Keratinocyte (primary cell): ENCODE results near the gene GM2A.

Source experiments
- CTCF ChIP-seq, 3 experiments: IDR thresholded peaks in 1 of 3; conservative IDR thresholded peaks in 1 of 3; optimal IDR thresholded peaks in 1 of 3; 2 replicates in 2 of 3; 3 replicates in 1 of 3; pipeline versions ENCODE3 to v1.5.1; 2011; ENCODE audit warnings: low read length in 3 of 3, mild to moderate bottlenecking in 3 of 3, moderate library complexity in 2 of 3, control low read depth in 1 of 3, inconsistent platforms in 1 of 3; ENCODE audit not compliant: insufficient read depth in 2 of 3; ENCODE audit errors: extremely low read depth in 1 of 3
- EZH2 ChIP-seq: IDR thresholded peaks from one replicate; pipeline ENCODE4 v1.6.1; 2012; ENCODE audit warnings: inconsistent platforms, mild to moderate bottlenecking, low read length, moderate library complexity

GRCh38 chr5:151310932-151311331 is 57.9 kb downstream of the GM2A start:
- TF ChIP-seq CTCF (optimal IDR thresholded peaks at IDR 0.05 in 1 of 3, IDR thresholded peaks at IDR 0.05 in 1 of 3, conservative IDR thresholded peaks at IDR 0.05 in 1 of 3; ENCODE audit: extremely low read depth in 1 of 3, insufficient read depth in 2 of 3, low read length in 3 of 3) (no peak), EZH2 (no peak)
